GM12873 (cell line): Measurements from ENCODE around the gene GDNF.

Experiments
- CTCF ChIP-seq: IDR thresholded peaks from 2 replicates; pipeline ENCODE4 v1.5.1; 2012; ENCODE audit warnings: low read depth, mild to moderate bottlenecking, moderate library complexity, low read length, control low read depth; ENCODE audit not compliant: insufficient read depth; ENCODE audit errors: missing control alignments

GDNF gene

DNA sequence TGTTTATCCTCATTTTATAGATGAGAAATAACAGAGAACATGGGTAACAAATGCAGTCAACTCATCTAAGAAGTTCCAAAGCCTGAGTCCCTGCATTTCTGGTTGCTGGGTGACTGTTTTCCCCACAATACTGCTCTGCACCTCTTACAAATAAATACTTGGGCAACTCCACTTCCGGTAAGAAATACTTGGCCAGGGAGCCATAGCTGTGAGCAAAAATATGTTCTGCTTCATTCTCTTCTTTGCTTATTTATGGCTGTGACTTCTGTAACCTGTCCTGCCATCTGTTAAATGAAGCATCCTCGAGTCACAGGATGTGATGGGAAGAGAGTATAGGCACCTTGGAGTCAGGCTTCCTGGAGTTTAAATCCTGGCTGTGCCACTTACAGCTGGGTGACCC, 49.9 kb downstream of the GDNF start:
- TF ChIP-seq CTCF: no peak

GRCh38 chr5:37787742-37788141, 52.1 kb downstream of the GDNF start:
- no peak for TF ChIP-seq CTCF

GRCh38 chr5:37786862-37787519, 52.9 kb downstream of the GDNF start:
- no peak for TF ChIP-seq CTCF

DNA sequence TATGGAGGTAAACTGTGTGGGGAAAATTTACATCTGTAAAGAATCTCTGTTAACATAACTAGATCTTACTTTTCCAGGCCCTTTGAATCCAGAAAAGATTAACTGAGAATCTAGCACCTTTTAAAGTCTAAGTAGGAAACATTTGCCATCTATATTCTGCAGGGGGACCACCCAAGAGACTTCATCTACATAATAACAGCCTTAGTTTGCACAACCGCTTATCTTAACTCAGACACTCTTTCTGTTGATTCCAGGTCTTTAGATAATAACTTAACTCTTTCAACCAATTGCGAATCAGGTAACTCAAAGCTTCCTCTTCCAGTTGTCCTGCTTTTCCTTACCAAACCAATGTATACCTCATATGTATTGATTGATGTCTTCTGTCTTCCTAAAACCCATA, 53.4 kb downstream of the GDNF start:
- TF ChIP-seq CTCF: no peak

DNA sequence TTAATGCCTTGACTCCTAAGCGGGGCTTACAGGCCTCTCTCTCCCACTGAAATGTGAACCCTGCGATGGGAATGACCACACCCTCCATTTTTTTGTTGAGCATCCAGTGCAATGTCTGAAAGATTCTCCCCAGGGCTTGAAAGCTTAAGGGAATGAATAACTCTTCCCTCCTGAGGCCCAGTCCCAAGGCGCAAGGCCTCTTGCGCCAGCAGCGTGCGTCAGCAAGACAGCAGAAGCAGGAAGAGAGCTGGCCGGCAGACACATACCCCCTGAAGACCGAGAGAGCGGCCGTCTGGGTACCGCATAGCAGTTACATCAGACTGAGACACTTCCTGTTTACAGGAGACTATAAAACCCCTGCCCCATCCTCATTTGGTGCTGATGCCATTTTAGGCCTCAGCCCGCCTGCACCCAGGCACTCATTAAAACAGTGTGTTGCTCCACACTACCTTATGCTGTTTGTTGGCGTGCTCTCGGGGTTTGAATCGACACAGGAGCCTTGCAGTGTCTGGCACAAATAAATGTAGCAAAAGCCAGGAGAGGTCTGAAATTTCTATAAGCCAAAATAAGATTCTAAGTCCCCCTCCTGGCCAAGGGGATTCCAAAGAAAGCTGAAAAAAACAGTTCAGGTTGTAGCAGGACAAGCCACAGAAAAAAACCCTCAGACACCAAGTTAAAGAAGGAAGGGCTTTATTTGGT, 62.3 kb downstream of the GDNF start:
- TF ChIP-seq CTCF: no peak

DNA sequence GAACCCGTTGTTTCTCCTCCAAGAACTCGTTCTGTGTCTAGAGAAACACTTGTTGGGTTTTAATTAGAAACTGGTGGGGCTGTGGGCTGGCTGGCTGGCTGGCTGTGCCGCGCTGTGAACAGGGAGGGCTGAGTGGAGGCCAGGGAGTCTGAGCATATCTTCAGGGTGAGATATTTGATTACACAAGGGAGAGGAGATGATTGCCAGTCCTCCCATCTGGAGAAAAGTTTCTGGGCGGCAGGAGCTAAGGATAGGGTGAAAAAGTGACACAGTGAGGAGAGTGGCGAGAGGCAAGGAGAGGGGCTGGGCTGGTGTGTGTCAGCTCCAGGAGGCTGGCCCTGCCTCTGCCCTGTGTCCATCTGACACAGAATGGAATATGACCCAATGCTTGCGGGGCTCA, 63.0 kb downstream of the GDNF start:
- TF ChIP-seq CTCF: no peak

- peak; percentile 79 for TF ChIP-seq CTCF
These were observed 64.8 kb downstream of the GDNF start for GRCh38 chr5:37774912-37775483.
